ENCODE results near the gene IL1A. TPM values are rescaled to one million over a fixed set of nuclear protein-coding genes. Genes with fewer than 3 reads are reported as not detected.

IL1A gene
- total and polyA plus RNA-seq, 2 experiments from 2014 or later = 1.4 to 2.3 TPM

- H3K4me2 ChIP-seq = no peak overlapping the region
Observed at GRCh38 chr2:112789186-112789585, 4.9 kb upstream of the IL1A start.

GRCh38 chr2:112788653-112789052, 4.4 kb upstream of the IL1A start:
- 67% methylated on average over 3 of the region's 3 CpGs for WGBS (ENCODE audit: low lambda C conversion rate, missing lambda C conversion rate)
- Histone ChIP-seq H3K4me1 (ENCODE audit: insufficient read depth) (no peaks in the 10 kb centered on the region), H3K9me2 (replicated peaks; ENCODE audit: insufficient read depth) (no peaks in the 10 kb centered on the region), H3K27ac (no peak overlapping the region), H3K9me3 (ENCODE audit: low read depth) (no peaks in the 10 kb centered on the region), H3K4me2 (no peak overlapping the region), H3K4me3 (no peak overlapping the region), H3K36me3 (replicated peaks; ENCODE audit: insufficient read depth, low read depth) (no peaks in the 10 kb centered on the region), H2AFZ (no peak overlapping the region), H3K79me2 (no peaks in the 10 kb centered on the region), H3K27me3 (no peaks in the 10 kb centered on the region), H4K20me1 (ENCODE audit: insufficient read depth, poor library complexity, severe bottlenecking) (no peaks in the 10 kb centered on the region)
- no peak for DNase-seq (ENCODE audit: low spot score)
- TF ChIP-seq, protein P1, sequence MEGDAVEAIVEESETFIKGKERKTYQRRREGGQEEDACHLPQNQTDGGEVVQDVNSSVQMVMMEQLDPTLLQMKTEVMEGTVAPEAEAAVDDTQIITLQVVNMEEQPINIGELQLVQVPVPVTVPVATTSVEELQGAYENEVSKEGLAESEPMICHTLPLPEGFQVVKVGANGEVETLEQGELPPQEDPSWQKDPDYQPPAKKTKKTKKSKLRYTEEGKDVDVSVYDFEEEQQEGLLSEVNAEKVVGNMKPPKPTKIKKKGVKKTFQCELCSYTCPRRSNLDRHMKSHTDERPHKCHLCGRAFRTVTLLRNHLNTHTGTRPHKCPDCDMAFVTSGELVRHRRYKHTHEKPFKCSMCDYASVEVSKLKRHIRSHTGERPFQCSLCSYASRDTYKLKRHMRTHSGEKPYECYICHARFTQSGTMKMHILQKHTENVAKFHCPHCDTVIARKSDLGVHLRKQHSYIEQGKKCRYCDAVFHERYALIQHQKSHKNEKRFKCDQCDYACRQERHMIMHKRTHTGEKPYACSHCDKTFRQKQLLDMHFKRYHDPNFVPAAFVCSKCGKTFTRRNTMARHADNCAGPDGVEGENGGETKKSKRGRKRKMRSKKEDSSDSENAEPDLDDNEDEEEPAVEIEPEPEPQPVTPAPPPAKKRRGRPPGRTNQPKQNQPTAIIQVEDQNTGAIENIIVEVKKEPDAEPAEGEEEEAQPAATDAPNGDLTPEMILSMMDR (IDR thresholded peaks at IDR 0.05; ENCODE audit: poor library complexity) = no peak
- TF ChIP-seq EZH2phosphoT487 (IDR thresholded peaks at IDR 0.05; ENCODE audit: low read depth, severe bottlenecking, unreplicated experiment) (no peak), EZH2 (IDR thresholded peaks at IDR 0.05; ENCODE audit: borderline replicate concordance) (no peak)

More at GRCh38 chr2:112789186-112789585, 4.9 kb upstream of the IL1A start:
- Histone ChIP-seq H3K4me1 (ENCODE audit: insufficient read depth) (no peaks in the 10 kb centered on the region), H3K4me3 (no peak overlapping the region), H4K20me1 (ENCODE audit: insufficient read depth, poor library complexity, severe bottlenecking) (no peaks in the 10 kb centered on the region), H3K79me2 (no peaks in the 10 kb centered on the region), H3K27me3 (no peaks in the 10 kb centered on the region), H3K9me2 (replicated peaks; ENCODE audit: insufficient read depth) (no peaks in the 10 kb centered on the region), H3K9me3 (ENCODE audit: low read depth) (no peaks in the 10 kb centered on the region), H3K36me3 (replicated peaks; ENCODE audit: insufficient read depth, low read depth) (no peaks in the 10 kb centered on the region), H3K27ac (no peak overlapping the region), H2AFZ (no peak overlapping the region)
- DNase-seq (ENCODE audit: low spot score) = no peak
- TF ChIP-seq, protein P1 (IDR thresholded peaks at IDR 0.05; ENCODE audit: poor library complexity) = no peak
- TF ChIP-seq EZH2phosphoT487 (IDR thresholded peaks at IDR 0.05; ENCODE audit: low read depth, severe bottlenecking, unreplicated experiment) = no peak
- TF ChIP-seq EZH2 (IDR thresholded peaks at IDR 0.05; ENCODE audit: borderline replicate concordance) = no peak
- WGBS (ENCODE audit: low lambda C conversion rate, missing lambda C conversion rate) = 88% methylated on average over 1 of the region's 1 CpG

DNA sequence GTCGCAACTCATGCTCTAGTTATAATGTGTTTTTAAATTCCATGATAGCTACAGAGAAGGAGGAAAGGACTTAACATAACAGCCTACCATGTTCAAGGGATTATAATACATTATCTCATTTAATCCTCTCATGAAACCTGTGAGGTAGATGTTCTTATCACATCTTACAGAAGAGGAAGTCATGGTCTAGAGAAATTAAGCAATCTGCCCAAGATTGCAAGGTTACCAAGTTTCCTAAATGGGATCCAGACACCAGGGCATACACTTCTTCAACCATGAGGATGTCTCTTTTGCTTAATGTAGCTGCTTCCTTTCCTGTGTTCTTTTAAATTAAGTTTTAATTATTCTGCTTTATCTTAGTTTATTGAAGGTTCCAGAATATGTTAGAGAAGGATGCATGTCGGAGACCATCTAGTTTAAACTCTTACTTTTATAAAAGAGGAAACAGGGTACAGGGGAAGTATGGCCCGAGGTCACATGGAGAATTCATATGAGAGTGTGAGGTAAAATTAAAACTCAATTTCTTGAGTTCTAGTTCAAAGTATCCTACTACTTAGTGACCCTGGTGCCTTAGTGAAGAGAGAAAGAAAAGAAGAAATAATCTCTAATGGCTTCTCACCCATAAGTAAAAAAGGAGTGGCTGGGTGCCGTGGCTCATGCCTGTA, 3.6 kb upstream of the IL1A start:
- Histone ChIP-seq H3K36me3 (replicated peaks; ENCODE audit: insufficient read depth, low read depth) (no peaks in the 10 kb centered on the region), H3K4me1 (ENCODE audit: insufficient read depth) (no peaks in the 10 kb centered on the region), H4K20me1 (ENCODE audit: insufficient read depth, poor library complexity, severe bottlenecking) (no peaks in the 10 kb centered on the region), H3K9me2 (replicated peaks; ENCODE audit: insufficient read depth) (no peaks in the 10 kb centered on the region), H2AFZ (no peak overlapping the region), H3K27me3 (no peaks in the 10 kb centered on the region), H3K27ac (no peak overlapping the region), H3K4me2 (no peak overlapping the region), H3K9me3 (ENCODE audit: low read depth) (no peaks in the 10 kb centered on the region), H3K79me2 (no peaks in the 10 kb centered on the region), H3K4me3 (no peak overlapping the region)
- no peak for DNase-seq (ENCODE audit: low spot score)
- TF ChIP-seq, protein P1 (IDR thresholded peaks at IDR 0.05; ENCODE audit: poor library complexity) = no peak
- TF ChIP-seq EZH2phosphoT487 (IDR thresholded peaks at IDR 0.05; ENCODE audit: low read depth, severe bottlenecking, unreplicated experiment) (no peak), EZH2 (IDR thresholded peaks at IDR 0.05; ENCODE audit: borderline replicate concordance) (no peak)
- WGBS (ENCODE audit: low lambda C conversion rate, missing lambda C conversion rate) = 91% methylated on average over 4 of the region's 4 CpGs
